Measurements from ENCODE around the gene NUFIP1.
"Not testable (repeated sequence)": the region's sequence is repeated elsewhere in the genome, so short reads cannot be mapped to it uniquely, and the experiment has no call there.

Gene NUFIP1

GRCh38 chr13:44969551-44970484 is 19.5 kb downstream of the NUFIP1 start:
- DNase-seq: peak; percentile 27

- no peak for DNase-seq
Observed at GRCh38 chr13:44968434-44968815, 20.8 kb downstream of the NUFIP1 start.

GRCh38 chr13:44967704-44968433 is 21.4 kb downstream of the NUFIP1 start:
- no peak for DNase-seq

- no peak for DNase-seq
Observed at GRCh38 chr13:44961997-44962396, 27.3 kb downstream of the NUFIP1 start.

- no peak for DNase-seq
Observed at GRCh38 chr13:44955406-44955805, 33.9 kb downstream of the NUFIP1 start.

GRCh38 chr13:44954224-44954623 is 35.0 kb downstream of the NUFIP1 start:
- no peak for DNase-seq

- DNase-seq: no peak
Observed at GRCh38 chr13:44952671-44953070, 36.6 kb downstream of the NUFIP1 start.

- DNase-seq: no peak
Observed at GRCh38 chr13:44951184-44951583, 38.1 kb downstream of the NUFIP1 start.

GRCh38 chr13:44943411-44943810 is 45.9 kb downstream of the NUFIP1 start:
- not testable (repeated sequence) for DNase-seq

- no peak for DNase-seq
Observed at GRCh38 chr13:44938854-44939253, 50.4 kb downstream of the NUFIP1 start.

- DNase-seq: no peak
Observed at GRCh38 chr13:44936246-44936645, 53.0 kb downstream of the NUFIP1 start.

- DNase-seq: peak; percentile 50
Observed at GRCh38 chr13:44934724-44935123, 54.5 kb downstream of the NUFIP1 start.

- DNase-seq: no peak
Observed at GRCh38 chr13:44932850-44933251, 56.4 kb downstream of the NUFIP1 start.

GRCh38 chr13:44932171-44932849 is 57.0 kb downstream of the NUFIP1 start:
- no peak for DNase-seq

GRCh38 chr13:44930963-44931623 is 58.2 kb downstream of the NUFIP1 start:
- no peak for DNase-seq

GRCh38 chr13:44930280-44930679 is 59.0 kb downstream of the NUFIP1 start:
- no peak for DNase-seq

- no peak for DNase-seq
Observed at GRCh38 chr13:44929692-44930091, 59.6 kb downstream of the NUFIP1 start.

GRCh38 chr13:44927968-44928367 is 61.3 kb downstream of the NUFIP1 start:
- DNase-seq: no peak

- no peak for DNase-seq
Observed at GRCh38 chr13:44921931-44922758, 67.1 kb downstream of the NUFIP1 start.

- DNase-seq: no peak
Observed at GRCh38 chr13:44921246-44921877, 67.9 kb downstream of the NUFIP1 start.

- no peak for DNase-seq
Observed at GRCh38 chr13:44920013-44920412, 69.3 kb downstream of the NUFIP1 start.
